ENCODE data around the gene NAAA. TPM values are rescaled to one million over a fixed set of nuclear protein-coding genes. Genes with fewer than 3 reads are reported as not detected.

NAAA gene
- total RNA-seq, 6 experiments from 2014 or later, result 24.2 to 80.7 (median 41.9) TPM

DNA sequence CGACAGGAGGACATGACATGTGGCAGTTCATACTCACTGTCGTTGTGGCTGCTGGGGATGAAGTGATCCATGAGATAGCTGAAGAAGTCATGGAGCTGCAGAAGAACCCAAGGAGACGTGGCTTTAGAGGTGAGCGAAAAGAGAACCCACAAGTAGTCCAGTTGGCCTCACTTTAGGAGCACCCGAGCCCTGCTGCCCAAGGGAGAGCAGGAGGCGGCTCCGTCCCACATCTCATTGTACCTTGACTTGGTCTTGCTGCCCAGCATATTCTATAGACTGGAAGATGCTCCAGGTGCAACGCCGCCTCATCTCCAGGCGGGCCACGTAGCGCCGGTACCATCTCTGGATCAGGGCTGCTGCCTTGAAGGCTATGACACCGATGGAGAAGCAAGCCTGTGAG, 49.2 kb downstream of the NAAA start:
- H3K9me3 ChIP-seq, result no peaks in the 10 kb centered on the region
- H3K27ac ChIP-seq, result no peak overlapping the region
- H3K27me3 ChIP-seq, result no peaks in the 10 kb centered on the region
- no peak overlapping the region for H3K4me3 ChIP-seq
- TF ChIP-seq POLR2A (IDR thresholded peaks at IDR 0.05), result no peak
- TF ChIP-seq, protein P1, sequence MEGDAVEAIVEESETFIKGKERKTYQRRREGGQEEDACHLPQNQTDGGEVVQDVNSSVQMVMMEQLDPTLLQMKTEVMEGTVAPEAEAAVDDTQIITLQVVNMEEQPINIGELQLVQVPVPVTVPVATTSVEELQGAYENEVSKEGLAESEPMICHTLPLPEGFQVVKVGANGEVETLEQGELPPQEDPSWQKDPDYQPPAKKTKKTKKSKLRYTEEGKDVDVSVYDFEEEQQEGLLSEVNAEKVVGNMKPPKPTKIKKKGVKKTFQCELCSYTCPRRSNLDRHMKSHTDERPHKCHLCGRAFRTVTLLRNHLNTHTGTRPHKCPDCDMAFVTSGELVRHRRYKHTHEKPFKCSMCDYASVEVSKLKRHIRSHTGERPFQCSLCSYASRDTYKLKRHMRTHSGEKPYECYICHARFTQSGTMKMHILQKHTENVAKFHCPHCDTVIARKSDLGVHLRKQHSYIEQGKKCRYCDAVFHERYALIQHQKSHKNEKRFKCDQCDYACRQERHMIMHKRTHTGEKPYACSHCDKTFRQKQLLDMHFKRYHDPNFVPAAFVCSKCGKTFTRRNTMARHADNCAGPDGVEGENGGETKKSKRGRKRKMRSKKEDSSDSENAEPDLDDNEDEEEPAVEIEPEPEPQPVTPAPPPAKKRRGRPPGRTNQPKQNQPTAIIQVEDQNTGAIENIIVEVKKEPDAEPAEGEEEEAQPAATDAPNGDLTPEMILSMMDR (IDR thresholded peaks at IDR 0.05), result no peak
- H3K36me3 ChIP-seq, result no peaks in the 10 kb centered on the region
- intact Hi-C loops (cut with DNase I), result no loop called here
- no peak for DNase-seq
- no peaks in the 10 kb centered on the region for H3K4me1 ChIP-seq
- no peak for ATAC-seq
- 86% methylated on average over 3 of the region's 14 CpGs for WGBS (ENCODE audit: insufficient coverage, low coverage, low lambda C conversion rate, missing lambda C conversion rate)

DNA sequence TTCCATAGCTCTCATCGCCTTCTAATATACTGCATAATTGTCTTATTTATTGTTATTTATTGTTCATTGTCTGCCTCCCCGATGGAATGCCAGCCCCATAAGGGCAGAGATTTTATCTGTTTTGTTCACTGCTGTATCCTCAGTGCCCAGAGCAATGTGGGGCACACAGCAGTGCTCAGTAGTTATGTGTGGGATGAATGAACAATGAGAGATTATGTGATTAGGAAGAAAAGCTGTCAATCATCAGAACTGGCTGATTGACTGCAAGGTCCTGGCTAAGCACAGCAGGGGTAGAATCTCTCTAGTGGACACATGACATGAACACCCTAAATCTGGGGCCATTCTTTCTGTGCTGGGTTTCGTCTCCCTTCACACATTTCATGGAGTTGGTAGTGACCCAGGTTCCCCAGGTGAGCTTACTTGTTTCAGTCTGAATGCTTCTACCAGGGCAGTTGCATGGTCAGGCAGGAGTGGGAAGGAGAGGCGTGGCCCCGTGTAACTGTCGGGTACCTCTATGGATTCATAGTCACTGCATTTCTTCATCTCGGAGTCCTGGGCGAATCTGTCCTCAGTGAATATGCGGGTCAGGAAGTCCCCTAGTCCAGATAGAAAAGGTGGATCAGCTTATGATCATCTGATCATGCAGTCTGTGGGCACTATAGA, 51.1 kb downstream of the NAAA start:
- TF ChIP-seq, protein P1 (IDR thresholded peaks at IDR 0.05), result no peak
- TF ChIP-seq POLR2A (IDR thresholded peaks at IDR 0.05), result no peak
- no peaks in the 10 kb centered on the region for H3K9me3 ChIP-seq
- no peaks in the 10 kb centered on the region for H3K4me1 ChIP-seq
- no peaks in the 10 kb centered on the region for H3K27me3 ChIP-seq
- DNase-seq (no peak), ATAC-seq (no peak)
- intact Hi-C loops (cut with DNase I), result no loop called here
- H3K36me3 ChIP-seq, result no peaks in the 10 kb centered on the region
- no peak overlapping the region for H3K27ac ChIP-seq
- no peak overlapping the region for H3K4me3 ChIP-seq
- WGBS (ENCODE audit: insufficient coverage, low coverage, low lambda C conversion rate, missing lambda C conversion rate), result 89% methylated on average over 8 of the region's 9 CpGs

DNA sequence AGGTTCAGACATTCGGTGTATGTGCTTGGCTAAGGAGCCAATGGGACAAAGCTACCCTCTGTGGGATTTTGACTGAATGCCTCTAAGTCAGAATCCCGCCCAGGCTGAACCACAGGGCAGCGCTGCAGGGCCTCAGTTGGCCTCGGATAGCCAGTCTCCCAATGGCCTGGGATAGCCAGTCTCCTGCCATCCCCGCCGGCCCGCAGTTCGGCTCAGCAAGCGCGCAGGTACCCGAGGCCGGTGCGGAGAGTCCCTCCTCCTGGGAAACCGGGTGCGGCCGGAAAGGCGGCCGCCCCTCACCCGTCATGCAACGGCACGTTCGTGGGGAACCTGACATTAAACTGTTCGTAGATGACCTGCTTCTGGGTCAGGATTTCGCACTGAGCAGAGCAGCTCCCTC, 54.7 kb downstream of the NAAA start:
- intact Hi-C loops (cut with DNase I), result no loop called here
- ATAC-seq (no peak), DNase-seq (no peak)
- Histone ChIP-seq H3K27ac (no peak overlapping the region), H3K27me3 (no peaks in the 10 kb centered on the region), H3K4me3 (no peak overlapping the region), H3K9me3 (no peaks in the 10 kb centered on the region), H3K36me3 (no peaks in the 10 kb centered on the region), H3K4me1 (no peaks in the 10 kb centered on the region)
- WGBS (ENCODE audit: insufficient coverage, low coverage, low lambda C conversion rate, missing lambda C conversion rate), result 50% methylated on average over 6 of the region's 24 CpGs
- TF ChIP-seq, protein P1 (IDR thresholded peaks at IDR 0.05), result no peak

DNA sequence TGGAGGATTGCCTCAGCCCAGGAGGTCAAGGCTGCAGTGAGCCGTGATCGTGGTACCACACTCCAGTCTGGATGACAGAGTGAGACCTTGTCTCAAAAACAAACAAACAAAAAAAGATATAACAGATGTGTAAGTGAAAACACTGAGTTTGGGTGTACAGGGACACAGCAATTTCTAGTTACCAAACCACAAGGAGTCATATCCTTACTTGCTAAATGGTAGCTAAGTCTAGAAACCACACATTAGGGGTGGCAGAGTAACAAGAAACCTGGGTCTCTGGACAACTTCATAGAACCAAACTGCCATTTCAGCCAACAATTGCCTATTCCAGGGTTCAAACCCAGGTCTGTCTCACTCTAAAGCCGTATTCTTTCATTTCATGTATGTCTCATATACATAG, 59.3 kb downstream of the NAAA start:
- WGBS (ENCODE audit: insufficient coverage, low coverage, low lambda C conversion rate, missing lambda C conversion rate), result 70% methylated on average over 3 of the region's 3 CpGs
- intact Hi-C loops (cut with DNase I), result no loop called here
- H3K27ac ChIP-seq, result no peak overlapping the region
- no peaks in the 10 kb centered on the region for H3K4me1 ChIP-seq
- no peaks in the 10 kb centered on the region for H3K36me3 ChIP-seq
- TF ChIP-seq, protein P1 (IDR thresholded peaks at IDR 0.05), result no peak
- TF ChIP-seq POLR2A (IDR thresholded peaks at IDR 0.05), result no peak
- no peak for ATAC-seq
- H3K27me3 ChIP-seq, result no peaks in the 10 kb centered on the region
- H3K4me3 ChIP-seq, result no peak overlapping the region
- no peak for DNase-seq
- H3K9me3 ChIP-seq, result no peaks in the 10 kb centered on the region

DNA sequence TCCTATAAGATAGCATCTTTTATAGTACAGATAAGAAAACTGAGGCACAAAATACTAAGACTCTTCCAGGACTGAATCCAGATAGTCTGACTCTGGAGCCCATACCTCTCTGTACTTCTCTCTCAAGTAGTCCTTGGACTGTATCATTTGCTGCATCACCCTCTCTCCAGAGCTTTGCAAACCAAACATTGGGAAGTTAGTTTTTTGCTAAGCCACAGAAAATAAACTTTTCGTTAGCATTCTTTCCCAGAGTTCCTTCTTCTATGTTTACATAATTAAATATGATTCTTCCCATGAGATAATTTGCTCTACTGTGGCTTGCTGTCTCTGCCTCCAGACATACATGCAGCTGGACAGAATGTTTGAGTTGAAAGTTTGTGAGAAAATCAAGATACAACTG, 60.5 kb downstream of the NAAA start:
- Histone ChIP-seq H3K9me3 (no peaks in the 10 kb centered on the region), H3K36me3 (no peaks in the 10 kb centered on the region), H3K27ac (no peak overlapping the region), H3K27me3 (no peaks in the 10 kb centered on the region), H3K4me3 (no peak overlapping the region), H3K4me1 (no peaks in the 10 kb centered on the region)
- 47% methylated on average over 1 of the region's 1 CpG for WGBS (ENCODE audit: insufficient coverage, low coverage, low lambda C conversion rate, missing lambda C conversion rate)
- no peak for TF ChIP-seq POLR2A (IDR thresholded peaks at IDR 0.05)
- TF ChIP-seq, protein P1 (IDR thresholded peaks at IDR 0.05), result no peak
- intact Hi-C loops (cut with DNase I), result no loop called here
- DNase-seq (no peak), ATAC-seq (no peak)

All from right lobe of liver (tissue), 6 donors.